Measurements from ENCODE around the gene ANKRD53. TPM values are rescaled to one million over a fixed set of nuclear protein-coding genes. Genes with fewer than 3 reads are reported as not detected.

ANKRD53 gene
- total RNA-seq, 1 donor from 2014 or later, result 0.38 TPM

- peak; percentile 67 for DNase-seq (ENCODE audit: low spot score)
- intact Hi-C loops (cut with DNase I), result no loop called here
These were observed 15.2 kb upstream of the ANKRD53 start for GRCh38 chr2:70962885-70963878.

GRCh38 chr2:70964133-70964532 is 14.3 kb upstream of the ANKRD53 start:
- intact Hi-C loops (cut with DNase I), result no loop called here

GRCh38 chr2:70964596-70965386 is 13.6 kb upstream of the ANKRD53 start:
- DNase-seq (ENCODE audit: low spot score), result peak; percentile 83
- intact Hi-C loops (cut with DNase I), result no loop called here

More at GRCh38 chr2:70964133-70964532, 14.3 kb upstream of the ANKRD53 start:
- DNase-seq (ENCODE audit: low spot score), result no peak

GRCh38 chr2:70965506-70965905 is 12.9 kb upstream of the ANKRD53 start:
- peak; percentile 27 for DNase-seq (ENCODE audit: low spot score)
- intact Hi-C loops (cut with DNase I), result no loop called here

- intact Hi-C loops (cut with DNase I), result no loop called here
- peak; percentile 43 for DNase-seq (ENCODE audit: low spot score)
These were observed 11.7 kb upstream of the ANKRD53 start for GRCh38 chr2:70966681-70967080.

- intact Hi-C loops (cut with DNase I), result no loop called here
- DNase-seq (ENCODE audit: low spot score), result peak; percentile 1
These were observed 11.2 kb upstream of the ANKRD53 start for GRCh38 chr2:70967189-70967588.

- intact Hi-C loops (cut with DNase I), result no loop called here
- DNase-seq (ENCODE audit: low spot score), result peak; percentile 4
These were observed 3.8 kb upstream of the ANKRD53 start for GRCh38 chr2:70974592-70974991.

GRCh38 chr2:70975237-70975636 is 3.2 kb upstream of the ANKRD53 start:
- intact Hi-C loops (cut with DNase I), result no loop called here
- peak; percentile 39 for DNase-seq (ENCODE audit: low spot score)

- intact Hi-C loops (cut with DNase I), result no loop called here
- peak; percentile 63 for DNase-seq (ENCODE audit: low spot score)
These were observed 725 bp upstream of the ANKRD53 start for GRCh38 chr2:70977605-70978205.

- intact Hi-C loops (cut with DNase I), result no loop called here
- DNase-seq (ENCODE audit: low spot score), result no peak
These were observed 704 bp downstream of the ANKRD53 start for GRCh38 chr2:70979180-70979488.

GRCh38 chr2:70979626-70980025 is 1.2 kb downstream of the ANKRD53 start:
- peak; percentile 43 for DNase-seq (ENCODE audit: low spot score)
- intact Hi-C loops (cut with DNase I), result no loop called here

GRCh38 chr2:70981421-70981820 is 3.0 kb downstream of the ANKRD53 start:
- DNase-seq (ENCODE audit: low spot score), result peak; percentile 12
- intact Hi-C loops (cut with DNase I), result no loop called here

GRCh38 chr2:70981866-70982810 is 3.7 kb downstream of the ANKRD53 start:
- DNase-seq (ENCODE audit: low spot score), result peak; percentile 68
- intact Hi-C loops (cut with DNase I), result no loop called here

- intact Hi-C loops (cut with DNase I), result no loop called here
- DNase-seq (ENCODE audit: low spot score), result no peak
These were observed 4.5 kb downstream of the ANKRD53 start for GRCh38 chr2:70982971-70983370.

- intact Hi-C loops (cut with DNase I), result no loop called here
- DNase-seq (ENCODE audit: low spot score), result no peak
These were observed 5.2 kb downstream of the ANKRD53 start for GRCh38 chr2:70983506-70984227.

GRCh38 chr2:70984228-70984575 is 5.8 kb downstream of the ANKRD53 start:
- intact Hi-C loops (cut with DNase I), result no loop called here
- DNase-seq (ENCODE audit: low spot score), result peak; percentile 35

- DNase-seq (ENCODE audit: low spot score), result peak; percentile 83
- intact Hi-C loops (cut with DNase I), result no loop called here
These were observed 6.3 kb downstream of the ANKRD53 start for GRCh38 chr2:70984576-70985282.

- DNase-seq (ENCODE audit: low spot score), result peak; percentile 19
- intact Hi-C loops (cut with DNase I), result no loop called here
These were observed 6.9 kb downstream of the ANKRD53 start for GRCh38 chr2:70985283-70985688.
